EL (cell line): ENCODE measurements around the gene IL12RB2.

ENCODE experiments used
- DNase-seq: peaks from one replicate; pipeline ENCODE4 v3.0.0-alpha.2; 2016

Gene IL12RB2, protein sequence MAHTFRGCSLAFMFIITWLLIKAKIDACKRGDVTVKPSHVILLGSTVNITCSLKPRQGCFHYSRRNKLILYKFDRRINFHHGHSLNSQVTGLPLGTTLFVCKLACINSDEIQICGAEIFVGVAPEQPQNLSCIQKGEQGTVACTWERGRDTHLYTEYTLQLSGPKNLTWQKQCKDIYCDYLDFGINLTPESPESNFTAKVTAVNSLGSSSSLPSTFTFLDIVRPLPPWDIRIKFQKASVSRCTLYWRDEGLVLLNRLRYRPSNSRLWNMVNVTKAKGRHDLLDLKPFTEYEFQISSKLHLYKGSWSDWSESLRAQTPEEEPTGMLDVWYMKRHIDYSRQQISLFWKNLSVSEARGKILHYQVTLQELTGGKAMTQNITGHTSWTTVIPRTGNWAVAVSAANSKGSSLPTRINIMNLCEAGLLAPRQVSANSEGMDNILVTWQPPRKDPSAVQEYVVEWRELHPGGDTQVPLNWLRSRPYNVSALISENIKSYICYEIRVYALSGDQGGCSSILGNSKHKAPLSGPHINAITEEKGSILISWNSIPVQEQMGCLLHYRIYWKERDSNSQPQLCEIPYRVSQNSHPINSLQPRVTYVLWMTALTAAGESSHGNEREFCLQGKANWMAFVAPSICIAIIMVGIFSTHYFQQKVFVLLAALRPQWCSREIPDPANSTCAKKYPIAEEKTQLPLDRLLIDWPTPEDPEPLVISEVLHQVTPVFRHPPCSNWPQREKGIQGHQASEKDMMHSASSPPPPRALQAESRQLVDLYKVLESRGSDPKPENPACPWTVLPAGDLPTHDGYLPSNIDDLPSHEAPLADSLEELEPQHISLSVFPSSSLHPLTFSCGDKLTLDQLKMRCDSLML

DNA sequence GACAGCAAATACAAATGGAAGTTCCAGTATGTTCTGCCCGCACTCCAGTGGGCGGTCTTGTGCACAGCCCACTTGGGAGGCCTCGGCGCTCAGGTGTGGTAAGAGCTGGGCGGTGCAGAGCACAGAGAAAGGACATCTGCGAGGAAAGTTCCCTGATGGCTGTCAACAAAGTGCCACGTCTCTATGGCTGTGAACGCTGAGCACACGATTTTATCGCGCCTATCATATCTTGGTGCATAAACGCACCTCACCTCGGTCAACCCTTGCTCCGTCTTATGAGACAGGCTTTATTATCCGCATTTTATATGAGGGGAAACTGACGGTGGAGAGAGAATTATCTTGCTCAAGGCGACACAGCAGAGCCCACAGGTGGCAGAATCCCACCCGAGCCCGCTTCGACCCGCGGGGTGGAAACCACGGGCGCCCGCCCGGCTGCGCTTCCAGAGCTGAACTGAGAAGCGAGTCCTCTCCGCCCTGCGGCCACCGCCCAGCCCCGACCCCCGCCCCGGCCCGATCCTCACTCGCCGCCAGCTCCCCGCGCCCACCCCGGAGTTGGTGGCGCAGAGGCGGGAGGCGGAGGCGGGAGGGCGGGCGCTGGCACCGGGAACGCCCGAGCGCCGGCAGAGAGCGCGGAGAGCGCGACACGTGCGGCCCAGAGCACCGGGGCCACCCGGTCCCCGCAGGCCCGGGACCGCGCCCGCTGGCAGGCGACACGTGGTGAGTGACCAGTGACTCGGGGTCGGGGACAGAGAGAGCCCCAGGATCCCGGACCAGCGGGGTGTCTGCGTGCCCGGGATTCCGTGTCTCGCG, at the start of gene IL12RB2:
Gene IL12RB2 (plus strand): TSS at position 623 of the 810 bp plus-strand sequence. CDS start 12,496 bp downstream, outside the sequence.
- no peak for DNase-seq

- no peak for DNase-seq
Measured at GRCh38 chr1:67261680-67262079, 46.0 kb upstream of the IL12RB2 start.

DNA sequence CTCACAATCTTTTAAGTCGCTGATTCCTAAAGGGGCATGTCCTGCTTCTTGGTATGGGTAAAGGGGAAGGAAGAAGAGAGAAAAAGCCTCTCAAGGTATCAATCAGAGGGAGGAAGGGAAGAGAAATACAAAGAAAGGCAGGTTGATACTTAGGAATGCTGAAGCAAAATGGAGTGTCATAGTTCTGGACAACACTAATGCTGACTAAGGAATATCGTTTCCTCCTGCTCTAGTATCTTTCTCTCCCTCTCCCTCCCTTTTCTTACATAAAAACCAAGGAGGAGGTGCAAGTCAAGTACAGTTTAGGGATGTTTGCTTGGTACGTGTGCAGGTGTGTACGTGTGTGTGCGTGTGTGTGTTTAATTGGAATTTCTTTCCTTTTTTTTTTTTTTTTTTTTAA, 44.9 kb upstream of the IL12RB2 start:
- DNase-seq: no peak

- no peak for DNase-seq
Measured at GRCh38 chr1:67264152-67264551, 43.5 kb upstream of the IL12RB2 start.

- no peak for DNase-seq
Measured at GRCh38 chr1:67264899-67265298, 42.8 kb upstream of the IL12RB2 start.

GRCh38 chr1:67269061-67269460, 38.6 kb upstream of the IL12RB2 start:
- DNase-seq: no peak

DNA sequence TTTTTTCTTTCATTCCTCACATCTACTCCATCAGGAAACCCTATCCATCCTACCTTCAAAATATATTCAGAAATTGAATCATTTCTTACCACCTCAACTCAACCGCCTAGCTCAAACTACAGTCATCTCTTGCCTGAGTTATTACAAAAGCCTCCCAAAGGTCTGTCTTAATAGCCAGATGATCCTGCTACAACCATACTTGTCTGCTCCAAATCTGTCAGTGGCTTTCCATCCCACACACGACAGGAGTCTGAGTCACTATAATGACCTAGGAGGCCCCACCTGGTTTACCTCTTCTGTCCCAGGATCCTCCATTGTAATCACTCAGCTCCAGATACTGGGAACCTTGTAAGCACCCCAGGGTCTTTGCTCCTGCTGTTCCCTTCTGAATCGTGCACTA, 37.1 kb upstream of the IL12RB2 start:
- DNase-seq: no peak

DNA sequence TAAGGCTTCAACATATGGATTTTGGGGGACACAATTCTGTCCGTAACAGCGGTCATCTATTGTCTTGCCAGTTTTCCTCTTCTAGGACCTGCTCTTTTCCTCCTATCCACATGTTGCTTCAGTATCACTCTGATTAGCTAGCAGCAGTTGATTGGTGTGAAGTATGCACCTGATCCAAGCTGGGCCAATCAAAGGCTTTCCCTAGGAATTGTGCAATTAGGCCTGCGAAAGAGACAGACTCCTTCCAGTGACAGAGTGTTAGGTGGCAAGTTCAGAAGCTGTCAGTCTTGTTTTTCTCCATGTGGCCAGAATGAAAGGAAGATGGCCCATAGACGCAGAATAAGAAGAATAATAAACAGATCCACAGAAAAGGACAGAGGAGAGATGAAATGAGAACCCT, 34.1 kb upstream of the IL12RB2 start:
- no peak for DNase-seq

GRCh38 chr1:67274623-67275325, 32.9 kb upstream of the IL12RB2 start:
- DNase-seq: no peak

GRCh38 chr1:67280696-67281095, 27.0 kb upstream of the IL12RB2 start:
- no peak for DNase-seq

DNA sequence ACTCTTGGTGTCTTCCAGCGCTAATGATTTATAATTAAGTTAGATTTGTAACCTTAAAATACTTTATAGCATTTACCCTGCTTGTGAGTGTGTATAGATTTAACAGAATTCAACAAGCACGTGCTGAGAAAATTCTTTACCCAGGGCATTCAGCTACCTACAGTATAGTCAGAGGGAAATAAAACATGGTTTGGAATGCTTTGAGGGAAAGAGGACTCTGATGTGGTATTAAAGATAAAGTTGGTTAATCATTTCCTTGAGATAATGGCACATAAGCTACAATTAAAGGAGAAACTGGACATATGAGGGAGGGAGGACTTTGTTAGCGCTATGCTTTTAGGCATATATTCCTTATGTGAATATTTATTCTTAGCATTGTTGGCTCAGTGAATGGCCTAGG, 26.4 kb upstream of the IL12RB2 start:
- DNase-seq: no peak

DNA sequence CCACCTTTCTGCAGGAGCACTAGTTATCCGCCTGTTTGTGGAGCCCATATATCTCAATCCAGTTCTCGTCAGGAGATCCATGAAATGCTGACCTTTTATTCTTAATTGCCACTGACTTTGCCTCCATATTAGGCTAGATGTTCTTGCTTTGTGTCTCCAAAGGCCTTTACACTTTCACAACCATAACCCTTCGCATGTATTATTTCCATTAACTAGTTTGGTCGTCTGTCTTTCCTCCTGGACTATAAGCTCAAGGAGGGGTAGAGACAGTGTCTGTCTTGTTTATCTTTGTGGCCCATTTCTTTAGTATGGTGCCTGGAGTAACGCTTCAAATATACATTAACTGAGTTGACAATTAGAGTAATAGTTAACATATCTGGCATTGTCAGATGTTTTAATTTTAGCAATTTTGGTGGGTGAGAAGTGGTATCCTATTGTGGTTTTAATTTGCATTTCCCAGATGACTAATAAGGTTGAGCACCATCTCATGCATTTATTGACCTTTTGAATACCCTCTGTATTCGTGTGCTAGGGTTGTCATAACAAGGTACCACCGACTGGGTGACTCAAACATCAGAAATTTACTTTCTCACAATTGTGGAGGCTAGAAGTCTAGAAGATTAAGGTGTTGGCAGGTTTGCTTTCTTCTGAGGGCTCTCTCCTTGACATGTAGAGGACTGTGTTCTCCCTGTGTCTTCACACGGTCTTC, 21.7 kb upstream of the IL12RB2 start:
- peak; percentile 40 for DNase-seq

- DNase-seq: no peak
Measured at GRCh38 chr1:67290236-67290635, 17.4 kb upstream of the IL12RB2 start.

DNA sequence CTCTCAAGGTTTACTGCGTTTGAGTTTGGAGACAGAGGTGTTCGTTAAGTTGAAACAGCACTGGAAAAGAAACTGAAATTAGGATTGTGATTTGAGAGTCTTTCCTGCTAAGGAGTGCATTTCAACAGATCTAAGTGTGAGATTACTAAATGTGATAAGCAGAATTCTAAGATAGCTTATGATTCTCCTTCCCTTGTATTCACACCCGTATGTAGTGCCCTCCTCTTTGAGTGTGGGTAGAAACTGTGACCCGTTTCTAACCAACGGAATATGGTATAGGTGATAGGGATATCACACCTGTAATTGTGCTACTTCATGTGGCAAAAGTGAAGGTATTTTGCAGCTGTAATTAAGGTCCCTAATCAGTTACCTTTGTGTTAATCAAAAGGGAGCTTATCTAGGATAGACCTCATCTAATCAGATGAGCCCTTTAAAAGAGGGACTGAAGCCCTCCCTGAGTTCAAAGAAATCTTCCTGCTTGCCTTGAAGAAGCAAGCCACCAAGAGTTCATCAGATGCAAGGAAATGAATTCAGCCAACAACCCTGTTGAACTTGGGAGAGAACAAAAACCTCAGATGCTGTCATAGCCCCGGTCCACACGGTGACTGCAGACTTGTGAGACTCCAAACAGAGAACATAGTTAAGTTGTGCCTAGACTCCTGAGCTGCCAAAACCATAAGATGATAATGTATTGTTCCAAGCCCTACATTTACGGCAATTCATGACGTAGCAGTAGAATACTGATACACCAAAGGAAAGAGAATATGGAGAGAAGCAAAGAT, 12.6 kb upstream of the IL12RB2 start:
- DNase-seq: no peak

DNA sequence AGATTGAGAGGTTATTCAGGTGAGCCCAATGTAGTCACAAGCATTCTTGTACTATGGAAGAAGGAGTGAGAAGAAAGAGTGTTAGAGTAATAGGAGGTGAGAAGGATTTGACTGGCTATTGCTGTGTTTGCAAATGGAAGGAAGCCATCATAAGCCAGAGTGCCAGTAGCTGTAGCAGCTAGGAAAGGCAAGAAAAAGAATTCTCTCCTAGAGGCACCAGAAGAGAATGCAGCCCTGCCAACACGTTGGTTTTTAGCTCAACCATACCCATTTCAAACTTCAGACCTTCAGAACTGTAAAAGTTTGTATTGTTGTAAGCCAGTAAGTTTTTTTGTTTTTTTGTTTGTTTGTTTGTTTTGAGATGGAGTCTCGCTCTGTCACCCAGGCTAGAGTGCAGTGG, 8.9 kb upstream of the IL12RB2 start:
- DNase-seq: no peak

- DNase-seq: no peak
Measured at GRCh38 chr1:67299296-67299695, 8.4 kb upstream of the IL12RB2 start.

GRCh38 chr1:67300561-67300960, 7.1 kb upstream of the IL12RB2 start:
- peak; percentile 9 for DNase-seq

GRCh38 chr1:67304023-67304422, 3.6 kb upstream of the IL12RB2 start:
- DNase-seq: no peak

GRCh38 chr1:67306547-67306946, 1.1 kb upstream of the IL12RB2 start:
- DNase-seq: no peak

GRCh38 chr1:67308136-67308535, 463 bp downstream of the IL12RB2 start:
- DNase-seq: no peak

DNA sequence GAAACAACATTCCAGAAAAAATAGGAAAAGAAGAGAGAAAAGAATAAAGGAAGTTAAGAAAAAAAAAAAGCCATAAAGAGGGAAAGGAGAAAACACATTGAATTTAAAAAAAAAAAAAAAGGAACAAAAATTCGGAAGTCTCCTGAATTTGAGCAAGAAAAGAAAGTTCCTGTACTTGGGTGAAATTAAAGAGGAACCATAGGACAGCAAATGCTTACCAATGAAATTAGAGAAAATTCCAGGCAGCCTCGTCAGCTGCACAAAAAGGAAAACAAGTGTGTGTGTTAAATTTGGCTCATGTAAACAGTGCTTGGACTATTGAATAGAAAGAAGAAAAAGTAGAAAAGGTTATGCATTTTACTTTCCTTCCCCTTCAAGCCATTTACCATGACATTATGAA, 4.9 kb downstream of the IL12RB2 start:
- no peak for DNase-seq
